Progenitor cell of endocrine pancreas (in vitro differentiated cells): ENCODE measurements around the gene TMX1. TPM values are rescaled to one million over a fixed set of nuclear protein-coding genes. Genes with fewer than 3 reads are reported as not detected.
"Not testable (repeated sequence)": the region's sequence is repeated elsewhere in the genome, so short reads cannot be mapped to it uniquely, and the experiment has no call there.

Experiments used
- DNase-seq: peaks from one replicate; pipeline ENCODE4 v3.0.0; 2021; ENCODE audit warnings: low spot score; ENCODE audit not compliant: unreplicated experiment
- H3K27ac Mint-ChIP-seq: 2 replicates; pipeline ENCODE4 v1.8.0; 2021; ENCODE audit warnings: mild to moderate bottlenecking, moderate library complexity, mixed read lengths
- H3K27me3 Mint-ChIP-seq: 2 replicates; pipeline ENCODE4 v1.8.0; 2021; ENCODE audit warnings: mixed read lengths
- H3K36me3 Mint-ChIP-seq: 2 replicates; pipeline ENCODE4 v1.8.0; 2022; ENCODE audit warnings: mixed read lengths; ENCODE audit not compliant: insufficient read depth
- H3K4me1 Mint-ChIP-seq: 2 replicates; pipeline ENCODE4 v1.8.0; 2021; ENCODE audit warnings: low read depth, mixed read lengths
- H3K4me3 Mint-ChIP-seq: 2 replicates; pipeline ENCODE4 v1.8.0; 2021; ENCODE audit warnings: low read depth, mild to moderate bottlenecking, moderate library complexity, mixed read lengths
- H3K9me3 Mint-ChIP-seq: 2 replicates; pipeline ENCODE4 v1.8.0; 2021; ENCODE audit warnings: low read depth, mixed read lengths
- total RNA-seq: library from RNA; stranded (reverse); gene quantifications from 2 replicates; pipeline ENCODE4 v1.2.1, GENCODE V29; 2021
- TF ChIP-seq, protein P1 (sequence below): fragments of 200-600 bp; sonication (generic); IDR thresholded peaks from one replicate; pipeline ENCODE4 v1.5.0; 2021; ENCODE audit warnings: antibody characterized with exemption, mild to moderate bottlenecking; ENCODE audit not compliant: unreplicated experiment

The TMX1 gene
- total RNA-seq, 1 donor from 2014 or later: 31.3 TPM

DNA sequence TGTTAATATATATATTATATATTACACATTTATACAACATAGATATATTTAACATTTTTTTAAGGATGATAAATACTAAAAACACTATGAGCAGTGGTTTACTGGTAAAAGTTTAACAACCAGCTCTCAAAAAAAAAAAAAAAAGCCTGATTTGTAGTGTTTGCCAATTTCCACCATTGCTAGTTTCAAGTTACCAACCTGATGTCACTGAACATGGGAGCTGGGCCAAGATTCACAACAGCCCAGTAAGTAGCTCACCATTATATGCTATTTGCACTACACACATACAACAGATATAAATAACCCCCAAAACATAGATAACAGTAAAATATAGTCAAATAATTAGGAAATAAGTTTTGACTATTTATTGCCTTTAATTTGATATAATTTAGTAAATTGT, 28.9 kb upstream of the TMX1 start:
- no peaks in the 10 kb centered on the region for H3K9me3 Mint-ChIP-seq
- H3K36me3 Mint-ChIP-seq: no peaks in the 10 kb centered on the region
- no peak overlapping the region for H3K4me3 Mint-ChIP-seq
- H3K27me3 Mint-ChIP-seq: no peaks in the 10 kb centered on the region
- DNase-seq: no peak
- no peak overlapping the region for H3K27ac Mint-ChIP-seq
- TF ChIP-seq, protein P1, sequence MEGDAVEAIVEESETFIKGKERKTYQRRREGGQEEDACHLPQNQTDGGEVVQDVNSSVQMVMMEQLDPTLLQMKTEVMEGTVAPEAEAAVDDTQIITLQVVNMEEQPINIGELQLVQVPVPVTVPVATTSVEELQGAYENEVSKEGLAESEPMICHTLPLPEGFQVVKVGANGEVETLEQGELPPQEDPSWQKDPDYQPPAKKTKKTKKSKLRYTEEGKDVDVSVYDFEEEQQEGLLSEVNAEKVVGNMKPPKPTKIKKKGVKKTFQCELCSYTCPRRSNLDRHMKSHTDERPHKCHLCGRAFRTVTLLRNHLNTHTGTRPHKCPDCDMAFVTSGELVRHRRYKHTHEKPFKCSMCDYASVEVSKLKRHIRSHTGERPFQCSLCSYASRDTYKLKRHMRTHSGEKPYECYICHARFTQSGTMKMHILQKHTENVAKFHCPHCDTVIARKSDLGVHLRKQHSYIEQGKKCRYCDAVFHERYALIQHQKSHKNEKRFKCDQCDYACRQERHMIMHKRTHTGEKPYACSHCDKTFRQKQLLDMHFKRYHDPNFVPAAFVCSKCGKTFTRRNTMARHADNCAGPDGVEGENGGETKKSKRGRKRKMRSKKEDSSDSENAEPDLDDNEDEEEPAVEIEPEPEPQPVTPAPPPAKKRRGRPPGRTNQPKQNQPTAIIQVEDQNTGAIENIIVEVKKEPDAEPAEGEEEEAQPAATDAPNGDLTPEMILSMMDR: no peak
- no peaks in the 10 kb centered on the region for H3K4me1 Mint-ChIP-seq

- DNase-seq: no peak
- no peak overlapping the region for H3K4me3 Mint-ChIP-seq
- H3K4me1 Mint-ChIP-seq: peaks cover 2% of the 10 kb centered on the region
These were observed 23.4 kb upstream of the TMX1 start for GRCh38 chr14:51216602-51217001.

GRCh38 chr14:51219473-51220448, 20.3 kb upstream of the TMX1 start:
- TF ChIP-seq, protein P1: peak; percentile 72
- Mint-ChIP-seq H3K36me3 (no peaks in the 10 kb centered on the region), H3K4me3 (no peak overlapping the region), H3K4me1 (peaks cover 2% of the 10 kb centered on the region), H3K9me3 (peaks cover 9% of the 10 kb centered on the region), H3K27ac (no peak overlapping the region), H3K27me3 (no peaks in the 10 kb centered on the region)
- no peak for DNase-seq

More at GRCh38 chr14:51216602-51217001, 23.4 kb upstream of the TMX1 start:
- Mint-ChIP-seq H3K27ac (no peak overlapping the region), H3K36me3 (no peaks in the 10 kb centered on the region), H3K27me3 (no peaks in the 10 kb centered on the region), H3K9me3 (no peaks in the 10 kb centered on the region)
- TF ChIP-seq, protein P1: no peak

- H3K9me3 Mint-ChIP-seq, H3K4me1 Mint-ChIP-seq, H3K27ac Mint-ChIP-seq, H3K27me3 Mint-ChIP-seq, DNase-seq, H3K4me3 Mint-ChIP-seq, H3K36me3 Mint-ChIP-seq: not testable (repeated sequence)
These were observed 16.6 kb upstream of the TMX1 start for GRCh38 chr14:51223463-51223862.

- no peak for DNase-seq
- Mint-ChIP-seq H3K9me3 (peaks cover 9% of the 10 kb centered on the region), H3K27ac (no peak overlapping the region), H3K36me3 (no peaks in the 10 kb centered on the region), H3K4me1 (peaks cover 2% of the 10 kb centered on the region), H3K27me3 (no peaks in the 10 kb centered on the region), H3K4me3 (no peak overlapping the region)
- TF ChIP-seq, protein P1: no peak
These were observed 15.5 kb upstream of the TMX1 start for GRCh38 chr14:51224551-51224950.
